Ovary (tissue), 9 donors: ENCODE measurements around the gene DCAF6. TPM values are rescaled to one million over a fixed set of nuclear protein-coding genes. Genes with fewer than 3 reads are reported as not detected.
A peak's percentile ranks its signal among the peaks of the same experiment; 100 is the strongest.

ENCODE experiments used
- DNase-seq, 5 donors: peaks; one replicate each; pipeline ENCODE4 v3.0.0-alpha.2; 2019 to 2020
- H3K27ac ChIP-seq, 2 donors: fragments of 200-600 bp; one replicate each; pipeline versions ENCODE4 v1.5.1 to v1.8.0; 2019 to 2022
- H3K27me3 ChIP-seq: fragments of 200-600 bp; one replicate; pipeline ENCODE4 v1.8.0; 2022
- H3K36me3 ChIP-seq: fragments of 200-600 bp; sonication (generic); one replicate; pipeline ENCODE4 v1.5.1; 2019
- H3K4me1 ChIP-seq: one replicate; pipeline ENCODE4 v1.8.1; 2013; ENCODE audit warnings: mild to moderate bottlenecking, moderate library complexity; ENCODE audit not compliant: insufficient read depth
- H3K4me3 ChIP-seq: fragments of 200-600 bp; sonication (generic); one replicate; pipeline ENCODE4 v1.5.1; 2017
- H3K9me3 ChIP-seq, 2 donors: fragments of 200-600 bp in 1 of 2; sonication (generic) in 1 of 2; one replicate each; pipeline versions ENCODE4 v1.5.1 to v1.8.1; 2013 to 2019; ENCODE audit warnings: mild to moderate bottlenecking in 1 of 2, moderate library complexity in 1 of 2
- EP300 ChIP-seq: sonication (generic); formaldehyde crosslinking; IDR thresholded peaks from one replicate; pipeline ENCODE4 v1.6.1; 2017; ENCODE audit warnings: antibody characterized with exemption
- POLR2A ChIP-seq: fragments of 450-650 bp; IDR thresholded peaks from one replicate; pipeline ENCODE4 v1.6.1; 2017; ENCODE audit warnings: antibody characterized with exemption, mild to moderate bottlenecking, moderate library complexity
- WGBS, 3 donors: extraction: QIAGEN DNeasy Blood & Tissue Kit in 1 of 3; methylation state at CpG; one replicate each; pipeline versions ENCODE4 v1.1.5 to v1.1.7; 2013 to 2017; 5-methylcytosine and 5-hydroxymethylcytosine counted together
- intact Hi-C, 4 donors: fragments of 100-400 bp; cut with DNase I; formaldehyde crosslinking; loops; one replicate each; pipeline versions ENCODE4 v1.11.0 to v1.15.1; 2022 to 2023
- polyA plus RNA-seq, 2 donors: library from polyadenylated mRNA; stranded (reverse); fragments of 200-250 nt in 1 of 2; fragments of 350-450 nt in 1 of 2; fragmentation: Illumina TruSeq in 1 of 2; extraction: RNeasy Lipid Tissue Mini Kit (QIAGEN cat#74804) in 1 of 2; gene quantifications; one replicate each; pipeline ENCODE4 v1.2.3, GENCODE V29; 2013 to 2014
- total RNA-seq, 7 donors: library from RNA; depleted of rRNA in 2 of 7; stranded (reverse); fragments of >200 nt in 2 of 7; fragmentation: NEBNext Ultra II Directional in 3 of 7; extraction: Animal tissue kit (Norgen Biotek cat#: 25700) in 3 of 7; gene quantifications; one replicate each; pipeline versions ENCODE4 v1.1.0 to v1.2.4, GENCODE V29; 2016 to 2023
- TF ChIP-seq, protein P1 (sequence below), 3 donors: fragments of 450-650 bp in 2 of 3; fragments of 200-600 bp in 1 of 3; IDR thresholded peaks; one replicate each; pipeline versions ENCODE4 v1.5.1 to v1.8.0; 2016 to 2022; ENCODE audit warnings: antibody characterized with exemption in 3 of 3, mild to moderate bottlenecking in 1 of 3
- donor health status: DM: no; HTN: no; CAD: no; lungs with moderate emphysema.
- donor health status: DM: no; HTN: no; CAD: no.
- donor health status: Bipolar disorder and iron deficiency.
- donor health status: DM: yes; HTN: yes; CAD: no.
- donor health status: DM: no; HTN: no; CAD: no.
- donor health status: DM: yes; HTN: yes; CAD: no.

The DCAF6 gene
- total and polyA plus RNA-seq, 9 donors, result 32.1 to 65.9 (median 44.4) TPM

DNA sequence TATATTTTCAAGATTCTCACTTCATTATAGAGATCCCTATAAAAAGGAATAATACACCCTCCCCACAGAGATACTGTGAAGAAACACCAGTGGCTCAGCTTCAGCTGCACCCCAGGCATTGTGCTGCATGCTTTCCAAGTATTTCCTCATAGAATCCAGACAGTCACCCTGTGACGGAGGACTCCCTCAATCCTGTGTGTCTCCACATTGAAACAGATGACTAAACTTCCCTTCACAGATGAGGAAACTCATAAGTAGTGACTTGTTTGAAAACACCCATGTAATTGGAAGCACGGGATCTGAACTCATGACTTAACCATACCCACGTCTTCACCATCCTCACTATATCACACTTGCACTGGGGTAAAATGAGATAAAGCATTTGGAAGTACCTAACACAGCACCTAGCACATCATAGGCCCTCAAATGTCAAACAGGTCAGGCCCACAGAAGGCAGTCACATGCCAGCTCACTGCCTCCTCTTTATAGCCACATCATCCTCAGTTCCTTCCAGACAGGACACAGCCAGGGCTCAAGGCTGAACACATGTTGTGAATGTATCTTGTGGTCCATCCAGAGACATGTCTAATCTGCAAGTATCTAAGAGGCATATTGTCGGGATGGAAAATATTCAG lies 145.0 kb downstream of the DCAF6 start:
- no peak overlapping the region for H3K27ac ChIP-seq
- no peak for TF ChIP-seq POLR2A
- TF ChIP-seq EP300, result no peak
- TF ChIP-seq, protein P1, sequence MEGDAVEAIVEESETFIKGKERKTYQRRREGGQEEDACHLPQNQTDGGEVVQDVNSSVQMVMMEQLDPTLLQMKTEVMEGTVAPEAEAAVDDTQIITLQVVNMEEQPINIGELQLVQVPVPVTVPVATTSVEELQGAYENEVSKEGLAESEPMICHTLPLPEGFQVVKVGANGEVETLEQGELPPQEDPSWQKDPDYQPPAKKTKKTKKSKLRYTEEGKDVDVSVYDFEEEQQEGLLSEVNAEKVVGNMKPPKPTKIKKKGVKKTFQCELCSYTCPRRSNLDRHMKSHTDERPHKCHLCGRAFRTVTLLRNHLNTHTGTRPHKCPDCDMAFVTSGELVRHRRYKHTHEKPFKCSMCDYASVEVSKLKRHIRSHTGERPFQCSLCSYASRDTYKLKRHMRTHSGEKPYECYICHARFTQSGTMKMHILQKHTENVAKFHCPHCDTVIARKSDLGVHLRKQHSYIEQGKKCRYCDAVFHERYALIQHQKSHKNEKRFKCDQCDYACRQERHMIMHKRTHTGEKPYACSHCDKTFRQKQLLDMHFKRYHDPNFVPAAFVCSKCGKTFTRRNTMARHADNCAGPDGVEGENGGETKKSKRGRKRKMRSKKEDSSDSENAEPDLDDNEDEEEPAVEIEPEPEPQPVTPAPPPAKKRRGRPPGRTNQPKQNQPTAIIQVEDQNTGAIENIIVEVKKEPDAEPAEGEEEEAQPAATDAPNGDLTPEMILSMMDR (IDR thresholded peaks at IDR 0.05), result no peak
- no peaks in the 10 kb centered on the region for H3K36me3 ChIP-seq
- no peak overlapping the region for H3K4me3 ChIP-seq
- intact Hi-C loops, result loop anchor here in 2 of 4 donors (10.0 kb wide), 2 partner anchors 53 to 367 kb away; partner anchors contain the start of gene GPR161 (in 1 of the 2)
- H3K9me3 ChIP-seq, result no peaks in the 10 kb centered on the region
- peaks cover 10% of the 10 kb centered on the region for H3K4me1 ChIP-seq
- WGBS, 3 donors, result 53 to 55% (median 54%) methylated on average over 4 of the region's 4 CpGs
- DNase-seq, result no peak
- H3K27me3 ChIP-seq, result no peaks in the 10 kb centered on the region

DNA sequence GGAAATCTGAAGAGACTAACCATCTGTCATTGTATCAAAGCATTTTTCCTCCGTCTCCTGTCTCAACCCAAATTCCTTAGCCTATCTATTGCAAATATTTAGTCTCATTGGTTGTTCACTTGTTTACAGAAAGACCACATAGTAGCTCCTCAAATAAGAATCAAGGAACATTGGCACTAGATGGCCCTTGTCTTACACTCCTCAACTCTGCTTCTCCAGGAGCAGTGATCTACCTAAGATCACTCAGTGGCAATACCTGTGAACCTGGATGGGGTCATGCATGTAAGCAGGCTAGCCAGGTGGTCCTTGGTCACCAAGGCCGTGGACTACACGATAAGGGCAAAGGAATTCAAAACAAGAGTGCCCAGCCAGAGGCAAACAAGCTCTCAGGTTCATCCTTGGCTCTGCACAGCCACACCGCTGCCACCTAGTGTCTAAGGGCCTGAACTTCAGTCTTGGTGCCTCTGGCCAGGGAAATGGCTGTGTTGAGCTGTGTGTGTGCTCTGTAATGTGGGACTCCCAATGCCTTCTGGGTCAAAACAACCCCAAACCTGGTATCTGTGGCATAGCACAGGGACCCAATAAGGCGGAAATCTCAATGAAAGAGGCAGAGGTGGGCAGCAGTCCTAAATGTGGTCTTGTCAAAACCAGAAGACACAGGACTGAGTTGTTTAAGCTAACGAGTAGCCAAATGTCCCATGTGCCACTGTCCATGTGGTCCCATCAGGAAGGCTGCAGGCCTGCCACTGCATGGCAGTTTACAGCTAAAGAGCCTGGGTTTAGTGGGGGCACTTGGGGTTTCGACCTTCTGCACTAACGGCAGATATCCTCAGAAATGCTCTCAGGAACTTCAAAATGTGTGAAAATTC lies 145.8 kb downstream of the DCAF6 start:
- peak; percentile 61 to 76 (median 71) for DNase-seq
- no peaks in the 10 kb centered on the region for H3K27me3 ChIP-seq
- TF ChIP-seq EP300, result no peak
- TF ChIP-seq, protein P1 (IDR thresholded peaks at IDR 0.05), result peak; percentile 55 to 77 (median 58)
- no peak for TF ChIP-seq POLR2A
- WGBS, 3 donors, result 45 to 54% (median 46%) methylated on average over 8 of the region's 8 CpGs
- no peaks in the 10 kb centered on the region for H3K9me3 ChIP-seq
- no peaks in the 10 kb centered on the region for H3K36me3 ChIP-seq
- intact Hi-C loops, result loop anchor here in 2 of 4 donors (10.0 kb wide), 2 partner anchors 53 to 367 kb away; partner anchors contain the start of gene GPR161 (in 1 of the 2)
- H3K4me3 ChIP-seq, result no peak overlapping the region
- no peak overlapping the region for H3K27ac ChIP-seq
- H3K4me1 ChIP-seq, result peaks cover 10% of the 10 kb centered on the region

- no peaks in the 10 kb centered on the region for H3K27me3 ChIP-seq
- intact Hi-C loops, result loop anchor here in 2 of 4 donors (10.0 kb wide), 2 partner anchors 51 to 369 kb away; partner anchors contain the start of gene GPR161 (in 1 of the 2)
- WGBS, 3 donors, result 73 to 78% (median 76%) methylated on average over 7 of the region's 7 CpGs
- H3K4me3 ChIP-seq, result no peak overlapping the region
- DNase-seq, result no peak
- TF ChIP-seq EP300 (no peak), POLR2A (no peak)
- TF ChIP-seq, protein P1 (IDR thresholded peaks at IDR 0.05), result no peak
- no peak overlapping the region for H3K27ac ChIP-seq
- peaks cover 10% of the 10 kb centered on the region for H3K4me1 ChIP-seq
- no peaks in the 10 kb centered on the region for H3K36me3 ChIP-seq
- H3K9me3 ChIP-seq, result no peaks in the 10 kb centered on the region
Measured at GRCh38 chr1:168083456-168084325, 147.2 kb downstream of the DCAF6 start.
